DOHH2 (cell line): ENCODE measurements around the gene ZIC1.

Experiments used
- H3F3A ChIP-seq: fragments of 200-600 bp; sonication (generic), shearing (Covaris generic); 2 replicates; pipeline ENCODE4 v1.6.0; 2016; ENCODE audit warnings: antibody characterized with exemption, mild to moderate bottlenecking; ENCODE audit not compliant: control insufficient read depth, insufficient read depth
- H3K27ac ChIP-seq: fragments of 200-600 bp; sonication (generic); 2 replicates; pipeline ENCODE4 v1.5.1; 2014; ENCODE audit warnings: low read depth, mild to moderate bottlenecking, low read length, moderate library complexity
- H3K27me3 ChIP-seq: fragments of 200-600 bp; sonication (generic); 2 replicates; pipeline ENCODE4 v1.6.1; 2014; ENCODE audit warnings: mild to moderate bottlenecking, low read length, mixed read lengths; ENCODE audit not compliant: control insufficient read depth
- H3K36me3 ChIP-seq: fragments of 200-600 bp; sonication (generic); 2 replicates; pipeline ENCODE4 v1.6.1; 2014; ENCODE audit warnings: mild to moderate bottlenecking, low read length, moderate library complexity, mixed read lengths; ENCODE audit not compliant: control insufficient read depth
- H3K4me1 ChIP-seq: fragments of 200-600 bp; sonication (generic); 2 replicates; pipeline ENCODE4 v1.6.1; 2014; ENCODE audit warnings: mild to moderate bottlenecking, low read length, mixed read lengths; ENCODE audit not compliant: control insufficient read depth
- H3K4me2 ChIP-seq: fragments of 200-600 bp; sonication (generic); 2 replicates; pipeline ENCODE4 v1.6.0; 2014; ENCODE audit warnings: mild to moderate bottlenecking, low read length, moderate library complexity
- H3K4me3 ChIP-seq: fragments of 200-600 bp; sonication (generic); 2 replicates; pipeline ENCODE4 v1.5.1; 2014; ENCODE audit warnings: mild to moderate bottlenecking, low read length, mixed read lengths
- H3K79me2 ChIP-seq: fragments of 200-600 bp; sonication (generic); 2 replicates; pipeline ENCODE4 v1.6.1; 2014; ENCODE audit warnings: mild to moderate bottlenecking, low read length, mixed read lengths; ENCODE audit not compliant: control insufficient read depth
- H3K9me2 ChIP-seq: fragments of 200-600 bp; sonication (generic); replicated peaks from 2 replicates; pipeline ENCODE4 v1.6.1; 2014; ENCODE audit warnings: mild to moderate bottlenecking, low read length, mixed read lengths; ENCODE audit not compliant: control insufficient read depth
- H3K9me3 ChIP-seq: fragments of 200-600 bp; sonication (generic); 2 replicates; pipeline ENCODE4 v1.6.1; 2014; ENCODE audit warnings: antibody characterized with exemption, low read length, mixed read lengths; ENCODE audit not compliant: control insufficient read depth, insufficient read depth
- H4K20me1 ChIP-seq: fragments of 200-600 bp; sonication (generic); 2 replicates; pipeline ENCODE4 v1.6.0; 2014; ENCODE audit warnings: low read depth, mild to moderate bottlenecking, antibody characterized with exemption, low read length, moderate library complexity; ENCODE audit not compliant: control insufficient read depth, insufficient read depth
- EZH2phosphoT487 ChIP-seq: fragments of 200-600 bp; sonication (generic); IDR thresholded peaks from 2 replicates; pipeline ENCODE4 v1.6.1; 2017; ENCODE audit warnings: borderline replicate concordance, mild to moderate bottlenecking, antibody characterized with exemption, low read length, moderate library complexity, mixed read lengths
- TF ChIP-seq, protein P1 (sequence below): fragments of 200-600 bp; sonication (generic); IDR thresholded peaks from one replicate; pipeline ENCODE4 v1.5.1; 2014; ENCODE audit warnings: antibody characterized with exemption, mild to moderate bottlenecking, low read depth, low read length; ENCODE audit not compliant: poor library complexity, severe bottlenecking

Gene ZIC1

DNA sequence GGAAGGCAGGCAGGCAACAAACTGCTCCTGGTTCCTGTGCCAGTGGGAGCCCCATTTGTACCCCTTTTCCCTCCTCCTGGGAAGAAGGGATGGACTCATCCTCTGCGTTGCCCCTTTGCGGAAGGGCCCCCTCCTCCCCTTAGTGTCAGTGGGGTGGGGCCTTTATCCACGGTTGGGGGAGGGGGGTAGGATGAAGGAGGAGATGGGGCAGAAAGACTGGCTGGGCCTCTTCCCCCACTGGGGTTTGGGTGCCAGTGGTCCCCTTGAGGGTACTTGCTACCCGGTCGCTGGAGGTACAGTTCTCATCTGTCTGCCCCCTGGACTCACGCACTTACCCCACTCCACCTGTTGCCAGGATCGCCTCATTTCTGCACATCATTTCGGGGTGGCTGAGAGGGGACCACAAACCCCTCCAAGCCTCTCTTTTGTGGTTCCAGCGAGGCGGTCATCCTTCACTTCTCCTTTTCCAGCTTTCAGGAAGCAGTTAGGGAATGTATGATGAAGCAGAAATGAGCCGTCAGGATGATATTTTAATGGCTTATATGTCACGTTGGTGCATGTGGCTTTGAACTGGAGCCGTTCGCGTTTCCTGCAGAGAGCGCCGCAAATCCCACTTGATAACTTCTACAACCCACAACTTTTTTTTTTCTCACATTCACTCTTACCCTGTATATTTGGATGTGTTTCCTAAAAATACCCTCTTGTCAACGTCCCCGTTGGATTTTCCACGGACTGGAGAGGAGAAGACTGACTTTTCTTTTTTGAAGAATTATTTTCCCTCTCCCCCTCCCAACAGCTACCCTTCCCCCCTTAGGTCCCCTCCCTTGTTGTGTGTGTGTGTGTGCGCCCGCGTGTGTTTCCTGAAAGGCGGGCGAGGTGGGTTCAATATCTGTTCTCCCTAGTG, 2.9 kb upstream of the ZIC1 start, which contains the start of gene ZIC4:
Gene ZIC4, minus strand, starts transcription at position 516 of the 904 bp plus-strand sequence. CDS start 3,746 bp downstream, outside the sequence.
- Histone ChIP-seq H3K27ac (no peak within 1 kb of the TSS), H3K9me2 (no peaks in the 10 kb centered on the region), H3K36me3 (no peaks in the 10 kb centered on the region), H3K27me3 (no peaks in the 10 kb centered on the region), H3K4me1 (no peaks in the 10 kb centered on the region), H4K20me1 (no peaks in the 10 kb centered on the region), H3K4me3 (no peak within 1 kb of the TSS), H3F3A (no peaks in the 10 kb centered on the region), H3K4me2 (no peak within 1 kb of the TSS), H3K9me3 (peaks cover 5% of the 10 kb centered on the region; the same call in 1 of the 2 replicates), H3K79me2 (no peaks in the 10 kb centered on the region)
- TF ChIP-seq, protein P1, sequence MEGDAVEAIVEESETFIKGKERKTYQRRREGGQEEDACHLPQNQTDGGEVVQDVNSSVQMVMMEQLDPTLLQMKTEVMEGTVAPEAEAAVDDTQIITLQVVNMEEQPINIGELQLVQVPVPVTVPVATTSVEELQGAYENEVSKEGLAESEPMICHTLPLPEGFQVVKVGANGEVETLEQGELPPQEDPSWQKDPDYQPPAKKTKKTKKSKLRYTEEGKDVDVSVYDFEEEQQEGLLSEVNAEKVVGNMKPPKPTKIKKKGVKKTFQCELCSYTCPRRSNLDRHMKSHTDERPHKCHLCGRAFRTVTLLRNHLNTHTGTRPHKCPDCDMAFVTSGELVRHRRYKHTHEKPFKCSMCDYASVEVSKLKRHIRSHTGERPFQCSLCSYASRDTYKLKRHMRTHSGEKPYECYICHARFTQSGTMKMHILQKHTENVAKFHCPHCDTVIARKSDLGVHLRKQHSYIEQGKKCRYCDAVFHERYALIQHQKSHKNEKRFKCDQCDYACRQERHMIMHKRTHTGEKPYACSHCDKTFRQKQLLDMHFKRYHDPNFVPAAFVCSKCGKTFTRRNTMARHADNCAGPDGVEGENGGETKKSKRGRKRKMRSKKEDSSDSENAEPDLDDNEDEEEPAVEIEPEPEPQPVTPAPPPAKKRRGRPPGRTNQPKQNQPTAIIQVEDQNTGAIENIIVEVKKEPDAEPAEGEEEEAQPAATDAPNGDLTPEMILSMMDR = no peak
- no peak for TF ChIP-seq EZH2phosphoT487

DNA sequence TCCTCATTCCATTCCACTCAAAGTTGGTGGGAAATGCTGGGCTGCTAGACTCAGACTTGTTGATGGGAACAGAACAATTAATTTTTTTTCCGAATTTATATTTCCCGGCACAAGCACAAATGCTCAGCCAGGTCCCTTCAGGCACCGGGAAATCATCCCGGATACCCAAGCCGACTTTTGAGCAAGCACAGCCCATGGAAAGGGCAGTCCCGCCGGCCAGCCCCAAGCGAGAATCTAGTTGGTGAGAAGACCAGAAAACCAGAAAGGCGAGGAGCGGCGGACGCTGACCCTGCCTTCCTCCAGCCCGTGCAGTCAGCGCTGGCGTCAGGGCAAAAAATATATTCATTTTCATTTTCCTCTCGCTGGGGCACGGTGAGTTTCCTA, 2.1 kb upstream of the ZIC1 start:
- Histone ChIP-seq H3K4me2 (no peak overlapping the region), H3K27me3 (no peaks in the 10 kb centered on the region), H3K4me3 (no peak overlapping the region), H3K4me1 (no peaks in the 10 kb centered on the region), H3K9me2 (no peaks in the 10 kb centered on the region), H3K9me3 (peaks cover 5% of the 10 kb centered on the region; the same call in 1 of the 2 replicates), H3K27ac (no peak overlapping the region), H3K36me3 (no peaks in the 10 kb centered on the region), H3K79me2 (no peaks in the 10 kb centered on the region), H3F3A (no peaks in the 10 kb centered on the region), H4K20me1 (no peaks in the 10 kb centered on the region)
- no peak for TF ChIP-seq EZH2phosphoT487
- TF ChIP-seq, protein P1 = no peak

DNA sequence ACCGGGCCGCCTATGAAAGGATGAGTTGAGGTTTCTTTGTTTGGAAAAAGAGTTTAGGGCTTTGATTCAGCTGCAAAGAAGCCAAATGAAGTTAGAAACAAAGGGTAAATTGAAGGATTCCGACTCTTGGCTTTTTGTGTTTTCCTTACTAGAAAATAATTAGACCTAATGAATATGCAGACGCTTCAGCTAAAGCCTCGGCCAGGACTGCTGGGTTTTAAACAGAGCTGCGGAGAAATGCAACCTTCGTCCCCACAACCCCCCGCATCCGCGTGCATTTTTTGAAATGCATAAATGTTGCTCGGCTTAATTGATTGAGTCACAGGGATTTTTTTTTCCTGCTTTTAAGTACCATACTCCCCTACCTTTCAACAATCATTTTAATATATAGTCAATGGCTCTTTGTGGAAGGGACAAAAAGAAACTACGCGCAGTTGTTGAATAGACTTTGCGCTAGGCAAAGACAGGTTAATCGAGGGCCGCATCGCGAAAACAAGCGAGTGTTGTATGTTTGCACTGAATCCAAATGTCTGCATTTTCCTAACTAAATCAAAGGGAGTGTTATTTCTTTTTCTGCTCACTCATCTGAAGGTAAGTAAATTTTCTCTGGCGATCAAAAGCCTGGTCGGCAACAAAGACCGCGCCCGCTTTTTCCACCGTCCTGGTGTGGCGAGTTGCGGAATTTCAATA, 1.5 kb upstream of the ZIC1 start:
- Histone ChIP-seq H3F3A (no peaks in the 10 kb centered on the region), H3K27ac (no peak overlapping the region), H3K9me2 (no peaks in the 10 kb centered on the region), H3K27me3 (no peaks in the 10 kb centered on the region), H3K79me2 (no peaks in the 10 kb centered on the region), H3K4me3 (no peak overlapping the region), H4K20me1 (no peaks in the 10 kb centered on the region), H3K4me1 (no peaks in the 10 kb centered on the region), H3K9me3 (peaks cover 5% of the 10 kb centered on the region; the same call in 1 of the 2 replicates), H3K4me2 (no peak overlapping the region), H3K36me3 (no peaks in the 10 kb centered on the region)
- TF ChIP-seq, protein P1 = no peak
- no peak for TF ChIP-seq EZH2phosphoT487
